IgD-negative memory B cell (primary cell): Measurements from ENCODE around the gene ITPA. TPM values are rescaled to one million over a fixed set of nuclear protein-coding genes. Genes with fewer than 3 reads are reported as not detected.
A peak's percentile ranks its signal among the peaks of the same experiment; 100 is the strongest.
"Not testable (repeated sequence)": the region's sequence is repeated elsewhere in the genome, so short reads cannot be mapped to it uniquely, and the experiment has no call there.

Source experiments
- H3K27ac Mint-ChIP-seq, 3 donors: one replicate each; pipeline ENCODE4 v1.8.0; 2020 to 2022; ENCODE audit warnings: mild to moderate bottlenecking in 3 of 3, mixed read lengths in 3 of 3, moderate library complexity in 1 of 3
- H3K27me3 Mint-ChIP-seq: one replicate; pipeline ENCODE4 v1.8.0; 2021; ENCODE audit warnings: mixed read lengths
- H3K36me3 Mint-ChIP-seq: one replicate; pipeline ENCODE4 v1.8.0; 2020; ENCODE audit warnings: mild to moderate bottlenecking, mixed read lengths
- H3K4me1 Mint-ChIP-seq, 3 donors: one replicate each; pipeline ENCODE4 v1.8.0; 2020 to 2022; ENCODE audit warnings: mixed read lengths in 3 of 3, mild to moderate bottlenecking in 1 of 3
- H3K4me3 Mint-ChIP-seq, 4 donors: one replicate each; pipeline ENCODE4 v1.8.0; 2020 to 2022; ENCODE audit warnings: mild to moderate bottlenecking in 4 of 4, mixed read lengths in 4 of 4, moderate library complexity in 3 of 4
- H3K9me3 Mint-ChIP-seq, 3 donors: one replicate each; pipeline ENCODE4 v1.8.0; 2020 to 2021; ENCODE audit warnings: mixed read lengths in 3 of 3, mild to moderate bottlenecking in 1 of 3
- polyA plus RNA-seq: library from polyadenylated mRNA; unstranded; fragments of 300-500 nt; fragmentation: Illumina TruSeq; gene quantifications from one replicate; pipeline ENCODE4 v1.2.3, GENCODE V29; 2021

The ITPA gene
- polyA plus RNA-seq, 1 donor from 2014 or later: 49.3 TPM

DNA sequence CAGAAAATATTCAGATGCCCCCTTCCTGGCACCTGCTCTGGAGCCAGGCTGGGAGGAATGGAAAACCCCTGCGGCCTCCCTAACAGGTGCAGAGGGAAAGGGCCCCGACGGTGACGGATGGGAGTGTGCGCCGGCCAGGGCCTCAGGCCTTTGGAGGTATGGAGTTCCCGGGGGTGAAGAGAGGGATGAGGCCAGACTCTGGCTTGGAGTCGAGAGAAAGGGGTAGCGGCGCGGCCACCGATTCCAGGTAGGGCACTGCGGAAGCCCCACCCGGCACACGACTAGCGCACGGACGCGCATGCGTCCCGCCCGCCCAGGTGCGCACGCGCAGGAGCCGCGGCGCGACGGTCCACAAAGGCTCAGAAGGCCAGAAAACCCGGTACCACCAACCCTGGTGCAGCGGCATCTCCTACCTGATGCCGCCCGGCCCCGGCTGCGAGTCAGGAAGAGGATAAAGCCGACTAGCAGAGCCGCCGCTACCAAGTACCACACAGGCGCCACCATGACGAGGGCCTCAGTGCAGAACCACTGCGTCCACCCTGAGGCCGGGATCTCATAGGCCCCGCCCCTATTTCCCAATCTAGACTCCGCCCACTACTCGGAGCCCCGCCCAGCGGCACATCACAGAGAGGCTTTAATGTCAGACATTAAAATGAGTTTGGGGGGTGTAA, 5.0 kb upstream of the ITPA start, which contains the start of gene DDRGK1:
Gene DDRGK1, minus strand, starts transcription at position 559 of the 671 bp plus-strand sequence. Its CDS starts 55 bp downstream, at position 504.
- Mint-ChIP-seq H3K9me3 (no peaks in the 10 kb centered on the region), H3K27me3 (no peaks in the 10 kb centered on the region), H3K4me3 (peak within 1 kb of the TSS; percentile 93 to 98 (median 96)), H3K27ac (peak within 1 kb of the TSS; percentile 93 to 96 (median 94)), H3K36me3 (peaks cover 4% of the 10 kb centered on the region), H3K4me1 (peaks cover 12 to 15% (median 12%) of the 10 kb centered on the region in 3 donors)

GRCh38 chr20:3208786-3209256, 477 bp upstream of the ITPA start:
- Mint-ChIP-seq H3K4me1 (peaks cover 14 to 17% (median 16%) of the 10 kb centered on the region in 3 donors), H3K9me3 (no peaks in the 10 kb centered on the region), H3K27ac (peak overlapping the region; percentile 36 to 97 (median 94)), H3K4me3 (peak overlapping the region; percentile 88 to 99 (median 98)), H3K36me3 (peaks cover 3% of the 10 kb centered on the region), H3K27me3 (no peaks in the 10 kb centered on the region)

DNA sequence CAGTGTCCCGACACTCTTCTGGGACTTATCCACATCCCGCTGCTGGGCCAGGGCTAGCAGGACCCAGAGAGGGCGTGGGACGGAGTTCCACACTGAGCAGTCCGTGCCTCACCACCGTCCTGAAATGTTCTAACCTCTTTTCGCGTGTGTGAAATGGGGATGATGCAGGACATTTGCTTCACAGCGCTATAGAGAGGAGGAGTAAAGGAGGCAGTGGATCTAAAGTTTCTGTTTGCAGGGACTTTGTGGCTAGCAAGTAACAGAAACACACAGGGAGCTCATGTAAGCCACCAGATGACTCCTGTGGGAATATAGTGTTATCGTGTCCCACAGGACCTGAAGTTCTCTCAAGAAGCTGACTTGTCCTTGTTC, 634 bp downstream of the ITPA start:
- H3K9me3 Mint-ChIP-seq: no peaks in the 10 kb centered on the region

DNA sequence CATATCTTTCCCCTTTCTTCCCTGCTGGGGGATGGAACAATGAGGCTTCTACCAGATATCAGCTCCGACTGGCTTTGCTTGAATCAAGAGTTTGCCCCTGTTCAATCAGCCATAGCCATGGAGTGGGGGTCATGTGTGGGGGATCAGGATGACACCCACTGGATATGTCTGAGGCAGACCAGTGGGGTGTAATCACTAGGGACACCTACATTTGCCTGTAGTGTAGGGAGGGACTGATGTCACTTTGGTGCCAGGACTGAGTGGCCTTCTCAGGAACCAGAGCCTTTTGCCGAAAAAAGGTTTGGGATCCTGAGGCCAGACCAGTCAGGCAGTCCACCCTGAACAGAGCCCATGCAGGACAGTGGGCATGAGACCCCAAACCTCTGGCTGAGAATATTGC, 1.0 kb downstream of the ITPA start:
- Mint-ChIP-seq H3K36me3 (peaks cover 1% of the 10 kb centered on the region), H3K4me3 (peak overlapping the region; percentile 88 to 99 (median 98)), H3K27me3 (no peaks in the 10 kb centered on the region), H3K4me1 (peaks cover 10 to 13% (median 13%) of the 10 kb centered on the region in 3 donors), H3K9me3 (no peaks in the 10 kb centered on the region), H3K27ac (peak overlapping the region in 1 of 3 donors; percentile 59)

More for the DNA sequence above, 634 bp downstream of the ITPA start:
- peak overlapping the region; percentile 88 to 99 (median 98) for H3K4me3 Mint-ChIP-seq
- H3K27ac Mint-ChIP-seq: peak overlapping the region in 2 of 3 donors; percentile 36 to 94
- peaks cover 1% of the 10 kb centered on the region for H3K36me3 Mint-ChIP-seq
- H3K4me1 Mint-ChIP-seq: peaks cover 10 to 13% (median 13%) of the 10 kb centered on the region in 3 donors
- H3K27me3 Mint-ChIP-seq: no peaks in the 10 kb centered on the region

DNA sequence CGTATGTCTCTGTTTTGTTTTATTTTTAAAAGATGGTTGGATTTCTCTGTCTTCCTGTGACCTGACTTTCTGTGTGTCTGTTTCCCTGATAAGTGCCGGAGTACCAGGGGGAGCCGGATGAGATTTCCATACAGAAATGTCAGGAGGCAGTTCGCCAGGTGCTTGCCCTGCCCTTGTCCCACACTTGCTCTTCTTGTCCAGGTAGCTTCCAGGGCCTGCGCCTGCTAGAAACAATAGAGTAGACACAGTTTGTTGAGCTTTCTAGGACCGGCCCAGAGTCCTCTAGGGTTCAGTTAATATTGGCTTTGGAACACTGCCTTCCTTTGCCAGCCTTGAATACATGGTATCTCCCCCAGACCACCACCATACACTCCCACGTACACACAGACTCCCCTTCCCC, 3.9 kb downstream of the ITPA start:
- Mint-ChIP-seq H3K36me3 (peaks cover 1% of the 10 kb centered on the region), H3K9me3 (no peaks in the 10 kb centered on the region), H3K4me3 (peak overlapping the region in 1 of 4 donors; percentile 72), H3K27me3 (no peaks in the 10 kb centered on the region), H3K27ac (no peak overlapping the region), H3K4me1 (peaks cover 10 to 13% (median 13%) of the 10 kb centered on the region in 3 donors)

DNA sequence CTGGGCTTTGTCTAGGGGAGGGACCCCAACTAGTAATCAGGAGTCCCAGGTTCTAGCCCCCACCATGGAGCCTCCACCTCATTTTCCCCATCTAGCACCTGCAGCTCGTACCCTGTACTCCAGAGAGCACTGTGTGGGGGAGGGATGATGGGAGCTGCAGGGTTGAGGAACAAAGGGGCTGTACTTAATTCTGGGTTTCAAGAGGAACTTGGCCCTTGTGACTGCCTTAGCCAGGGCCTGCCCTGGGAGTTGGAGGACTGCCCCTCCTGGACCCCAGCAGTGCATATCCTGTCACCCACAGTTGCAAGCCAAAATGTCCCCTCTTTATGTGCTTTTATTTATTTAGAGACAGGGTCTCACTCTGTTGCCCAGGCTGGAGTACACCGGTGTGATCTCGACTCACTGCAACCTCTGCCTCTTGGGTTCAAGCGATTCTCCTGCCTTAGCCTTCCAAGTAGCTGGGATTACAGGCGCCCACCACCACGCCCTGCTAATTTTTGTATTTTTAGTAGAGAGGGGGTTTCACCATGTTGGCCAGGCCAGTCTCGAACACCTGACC, 6.1 kb downstream of the ITPA start:
- H3K9me3 Mint-ChIP-seq, H3K4me1 Mint-ChIP-seq, H3K36me3 Mint-ChIP-seq, H3K27ac Mint-ChIP-seq, H3K27me3 Mint-ChIP-seq, H3K4me3 Mint-ChIP-seq: not testable (repeated sequence)

DNA sequence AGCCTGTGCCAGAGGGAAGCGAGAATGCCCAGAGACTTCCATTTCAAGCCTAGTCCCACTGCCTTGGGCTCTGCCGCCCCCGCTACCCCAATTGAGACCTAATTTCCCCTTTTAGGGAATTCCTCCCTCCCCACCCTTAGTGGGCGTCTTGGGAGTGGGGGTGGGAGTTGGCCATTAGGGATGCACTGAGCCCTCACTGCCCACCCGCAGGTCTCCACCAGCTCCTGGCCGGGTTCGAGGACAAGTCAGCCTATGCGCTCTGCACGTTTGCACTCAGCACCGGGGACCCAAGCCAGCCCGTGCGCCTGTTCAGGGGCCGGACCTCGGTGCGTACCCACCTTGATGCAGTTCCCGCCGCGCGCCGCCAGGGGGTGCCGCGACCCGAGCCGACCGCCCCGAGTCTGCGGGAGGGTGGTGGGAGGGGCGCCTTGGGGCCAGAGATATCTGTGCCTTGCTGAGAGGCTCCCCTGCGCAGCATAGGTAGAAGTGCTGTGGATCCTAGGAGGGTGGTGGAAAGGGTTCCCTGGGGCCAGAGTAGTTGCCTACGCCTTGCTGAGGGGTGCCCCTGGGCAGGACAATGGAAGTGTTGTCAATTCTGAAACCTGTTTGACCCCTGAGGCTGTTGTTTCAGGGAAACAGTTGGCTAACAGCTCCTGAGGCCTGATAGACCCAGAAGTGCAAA, 9.2 kb downstream of the ITPA start:
- H3K36me3 Mint-ChIP-seq: no peaks in the 10 kb centered on the region
- no peak overlapping the region for H3K27ac Mint-ChIP-seq
- H3K4me1 Mint-ChIP-seq: peaks cover 9 to 13% (median 11%) of the 10 kb centered on the region in 3 donors
- H3K9me3 Mint-ChIP-seq: no peaks in the 10 kb centered on the region
- no peak overlapping the region for H3K4me3 Mint-ChIP-seq
- no peaks in the 10 kb centered on the region for H3K27me3 Mint-ChIP-seq

DNA sequence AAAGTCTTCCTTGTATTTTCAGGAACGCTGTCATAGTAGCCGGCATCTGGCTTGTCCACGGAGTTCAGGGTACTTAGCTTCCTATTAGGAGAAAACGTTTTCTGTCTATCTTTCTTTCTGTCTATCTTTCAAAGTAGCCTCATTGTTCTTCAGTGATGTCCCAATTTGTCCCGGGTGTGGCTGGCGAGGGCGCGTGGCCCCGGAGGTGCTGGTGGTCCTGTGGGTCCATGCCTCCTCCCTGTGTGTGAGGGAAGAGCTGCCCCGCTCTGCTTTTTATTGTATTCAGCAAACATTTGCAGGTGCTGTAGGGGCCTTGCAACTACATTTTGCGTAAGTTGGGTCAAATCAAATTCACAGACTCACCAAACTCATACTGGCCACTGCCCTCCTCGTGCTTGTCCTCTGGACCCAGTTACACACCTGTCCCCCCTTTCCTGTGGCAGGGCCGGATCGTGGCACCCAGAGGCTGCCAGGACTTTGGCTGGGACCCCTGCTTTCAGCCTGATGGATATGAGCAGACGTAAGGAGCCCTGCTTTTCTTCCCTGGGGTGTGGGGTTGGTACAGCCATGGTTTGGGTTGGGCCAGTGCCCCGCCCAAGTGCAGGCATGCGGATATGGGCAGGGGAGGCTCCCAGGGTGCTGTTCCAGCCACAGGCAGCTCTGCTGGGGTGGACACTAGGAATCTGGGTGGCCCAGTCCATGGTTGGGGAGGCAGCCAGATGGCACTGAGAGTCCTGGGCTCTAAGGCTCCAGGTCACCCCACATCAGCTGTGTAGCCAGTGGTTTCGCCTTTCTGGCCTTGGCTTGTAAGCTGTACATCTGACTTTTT, 12.3 kb downstream of the ITPA start:
- no peaks in the 10 kb centered on the region for H3K36me3 Mint-ChIP-seq
- no peaks in the 10 kb centered on the region for H3K27me3 Mint-ChIP-seq
- peaks cover 9 to 19% (median 18%) of the 10 kb centered on the region in 3 donors for H3K4me1 Mint-ChIP-seq
- H3K27ac Mint-ChIP-seq: no peak overlapping the region
- no peaks in the 10 kb centered on the region for H3K9me3 Mint-ChIP-seq
- H3K4me3 Mint-ChIP-seq: no peak overlapping the region

- peak overlapping the region; percentile 49 to 90 (median 53) for H3K27ac Mint-ChIP-seq
These were observed 13.6 kb downstream of the ITPA start for GRCh38 chr20:3222635-3223600.

GRCh38 chr20:3223651-3223993, 14.3 kb downstream of the ITPA start:
- Mint-ChIP-seq H3K27me3 (no peaks in the 10 kb centered on the region), H3K27ac (peak overlapping the region in 2 of 3 donors; percentile 49 to 90), H3K36me3 (no peaks in the 10 kb centered on the region), H3K9me3 (no peaks in the 10 kb centered on the region), H3K4me1 (peaks cover 9 to 19% (median 17%) of the 10 kb centered on the region in 3 donors), H3K4me3 (peak overlapping the region in 3 of 4 donors; percentile 52 to 82 (median 69))

More at GRCh38 chr20:3222635-3223600, 13.6 kb downstream of the ITPA start:
- H3K27me3 Mint-ChIP-seq: no peaks in the 10 kb centered on the region
- H3K4me3 Mint-ChIP-seq: peak overlapping the region; percentile 52 to 83 (median 76)
- peaks cover 9 to 19% (median 18%) of the 10 kb centered on the region in 3 donors for H3K4me1 Mint-ChIP-seq
- no peaks in the 10 kb centered on the region for H3K36me3 Mint-ChIP-seq
- H3K9me3 Mint-ChIP-seq: no peaks in the 10 kb centered on the region

GRCh38 chr20:3223994-3224680, 14.8 kb downstream of the ITPA start:
- no peaks in the 10 kb centered on the region for H3K27me3 Mint-ChIP-seq
- H3K9me3 Mint-ChIP-seq: no peaks in the 10 kb centered on the region
- peak overlapping the region in 1 of 4 donors; percentile 9 for H3K4me3 Mint-ChIP-seq
- H3K4me1 Mint-ChIP-seq: peaks cover 9 to 19% (median 16%) of the 10 kb centered on the region in 3 donors
- no peak overlapping the region for H3K27ac Mint-ChIP-seq
- H3K36me3 Mint-ChIP-seq: no peaks in the 10 kb centered on the region

DNA sequence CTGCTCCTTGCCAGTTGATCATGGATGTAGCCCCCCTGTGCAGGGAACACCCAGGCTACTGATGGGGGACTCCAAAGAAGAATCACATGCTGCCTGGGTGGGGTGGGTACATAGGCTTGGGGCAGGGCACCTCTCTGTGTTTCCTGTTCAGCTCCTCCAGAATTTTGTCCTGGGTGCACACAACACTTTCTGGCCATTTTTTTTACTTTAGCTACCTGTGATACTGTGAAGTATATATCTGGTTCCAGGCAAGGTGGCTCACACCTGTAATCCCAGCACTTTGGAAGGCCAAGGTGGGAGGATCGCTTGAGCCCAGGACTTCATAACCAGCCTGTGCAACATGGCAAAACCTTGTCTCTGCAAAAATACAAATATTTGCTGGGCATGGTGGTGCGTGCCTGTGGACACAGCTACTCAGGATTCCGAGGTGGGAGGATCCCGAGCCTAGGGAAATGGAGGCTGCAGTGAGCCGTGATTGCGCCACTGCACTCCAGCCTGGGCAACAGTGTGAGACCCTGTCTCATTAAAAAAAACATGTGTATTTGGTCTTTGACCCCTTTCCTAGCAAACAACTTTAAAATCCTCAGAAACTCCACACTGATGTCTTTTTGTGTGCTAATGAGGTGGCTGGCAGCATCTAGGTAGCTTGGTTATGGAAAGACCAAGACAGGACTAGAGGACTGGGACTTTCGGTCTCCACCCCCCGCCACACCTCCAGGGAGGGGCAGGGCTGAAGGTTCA, 15.6 kb downstream of the ITPA start:
- Mint-ChIP-seq H3K9me3 (no peaks in the 10 kb centered on the region), H3K4me3 (peak overlapping the region in 1 of 4 donors; percentile 76), H3K27me3 (no peaks in the 10 kb centered on the region), H3K27ac (peak overlapping the region in 1 of 3 donors; percentile 23), H3K36me3 (no peaks in the 10 kb centered on the region), H3K4me1 (peaks cover 9 to 19% (median 16%) of the 10 kb centered on the region in 3 donors)

GRCh38 chr20:3226093-3226492, 16.8 kb downstream of the ITPA start:
- H3K4me1 Mint-ChIP-seq: peaks cover 9 to 19% (median 16%) of the 10 kb centered on the region in 3 donors
- no peak overlapping the region for H3K27ac Mint-ChIP-seq
- no peaks in the 10 kb centered on the region for H3K9me3 Mint-ChIP-seq
- no peaks in the 10 kb centered on the region for H3K36me3 Mint-ChIP-seq
- peak overlapping the region in 1 of 4 donors; percentile 38 for H3K4me3 Mint-ChIP-seq
- H3K27me3 Mint-ChIP-seq: no peaks in the 10 kb centered on the region
